Stimulated activated CD4-positive, alpha-beta T cell treated with anti-CD3 and anti-CD28 coated beads, Interleukin-12 subunit alpha, Interleukin-12 subunit beta, amount 100 ng/mL, for 24 hours (primary cell): ENCODE measurements around the gene BUB3.
A peak's percentile ranks its signal among the peaks of the same experiment; 100 is the strongest.

ENCODE experiments used
- DNase-seq, 2 experiments: peaks; one replicate each; pipeline ENCODE4 v3.0.0-alpha.2; 2020; ENCODE audit warnings: low read depth in 2 of 2

The BUB3 gene

GRCh38 chr10:123154092-123154710 lies at the start of gene BUB3:
TSS of gene BUB3 (plus strand) at chr10:123154402. CDS start at chr10:123154918, 516 bp downstream.
- DNase-seq, result peak; percentile 90 to 94

GRCh38 chr10:123109466-123109865 lies 44.7 kb upstream of the BUB3 start:
- no peak for DNase-seq

GRCh38 chr10:123117644-123118417 lies 36.4 kb upstream of the BUB3 start:
- no peak for DNase-seq

- DNase-seq, result no peak
These were observed 35.1 kb upstream of the BUB3 start for GRCh38 chr10:123119081-123119480.

GRCh38 chr10:123126246-123126645 lies 28.0 kb upstream of the BUB3 start:
- DNase-seq, result no peak

GRCh38 chr10:123129618-123130271 lies 24.5 kb upstream of the BUB3 start:
- DNase-seq, result no peak

- peak; percentile 70 to 89 for DNase-seq
These were observed 21.4 kb upstream of the BUB3 start for GRCh38 chr10:123132576-123133477.

- no peak for DNase-seq
These were observed 20.5 kb upstream of the BUB3 start for GRCh38 chr10:123133541-123134342.

- DNase-seq, result no peak
These were observed 19.8 kb upstream of the BUB3 start for GRCh38 chr10:123134343-123134914.

- no peak for DNase-seq
These were observed 19.2 kb upstream of the BUB3 start for GRCh38 chr10:123134915-123135414.

- DNase-seq, result no peak
These were observed 18.6 kb upstream of the BUB3 start, which contains the start of gene HMX3 for GRCh38 chr10:123135415-123136141. TSS of gene HMX3 (plus strand) at chr10:123135970. CDS start at chr10:123136051, 81 bp downstream.

GRCh38 chr10:123136221-123136805 lies 17.9 kb upstream of the BUB3 start:
- DNase-seq, result no peak

GRCh38 chr10:123136806-123137642 lies 17.2 kb upstream of the BUB3 start:
- DNase-seq, result no peak

GRCh38 chr10:123139165-123139520 lies 15.1 kb upstream of the BUB3 start:
- DNase-seq, result no peak

- DNase-seq, result no peak
These were observed 14.6 kb upstream of the BUB3 start for GRCh38 chr10:123139521-123140163.

GRCh38 chr10:123140164-123140982 lies 13.8 kb upstream of the BUB3 start:
- DNase-seq, result no peak

GRCh38 chr10:123140983-123141390 lies 13.2 kb upstream of the BUB3 start:
- DNase-seq, result no peak
